GM19455 (cell line): Measurements from ENCODE around the gene MUCL3.
"Not testable (repeated sequence)": the region's sequence is repeated elsewhere in the genome, so short reads cannot be mapped to it uniquely, and the experiment has no call there.

Experiments
- ATAC-seq: cut with Tn5 transposase; IDR thresholded peaks from one replicate; pipeline ENCODE4 v1.9.1; 2021; ENCODE audit not compliant: unreplicated experiment

MUCL3 gene

GRCh38 chr6:30939473-30939872 lies 1.3 kb upstream of the MUCL3 start:
- ATAC-seq = no peak

- no peak for ATAC-seq
Observed at GRCh38 chr6:30942338-30943060, 1.7 kb downstream of the MUCL3 start.

- ATAC-seq = no peak
Observed at GRCh38 chr6:30944051-30944450, 3.3 kb downstream of the MUCL3 start.

GRCh38 chr6:30945281-30945680 lies 4.5 kb downstream of the MUCL3 start:
- ATAC-seq = no peak

GRCh38 chr6:30947231-30947630 lies 6.5 kb downstream of the MUCL3 start:
- no peak for ATAC-seq

- ATAC-seq = no peak
Observed at GRCh38 chr6:30948811-30949210, 8.0 kb downstream of the MUCL3 start.

- no peak for ATAC-seq
Observed at GRCh38 chr6:30951907-30952469, 11.2 kb downstream of the MUCL3 start.

GRCh38 chr6:30954631-30955366 lies 14.0 kb downstream of the MUCL3 start:
- ATAC-seq = no peak

- ATAC-seq = no peak
Observed at GRCh38 chr6:30955367-30956042, 14.7 kb downstream of the MUCL3 start.

- no peak for ATAC-seq
Observed at GRCh38 chr6:30957716-30958115, 16.9 kb downstream of the MUCL3 start.

GRCh38 chr6:30960907-30961673 lies 20.3 kb downstream of the MUCL3 start:
- no peak for ATAC-seq

- no peak for ATAC-seq
Observed at GRCh38 chr6:30962716-30963115, 21.9 kb downstream of the MUCL3 start.

- no peak for ATAC-seq
Observed at GRCh38 chr6:30963641-30964040, 22.9 kb downstream of the MUCL3 start.

- no peak for ATAC-seq
Observed at GRCh38 chr6:30964075-30964474, 23.3 kb downstream of the MUCL3 start.

GRCh38 chr6:30965140-30965601 lies 24.4 kb downstream of the MUCL3 start:
- no peak for ATAC-seq

- ATAC-seq = no peak
Observed at GRCh38 chr6:30966154-30966553, 25.4 kb downstream of the MUCL3 start.

- ATAC-seq = not testable (repeated sequence)
Observed at GRCh38 chr6:30969171-30969570, 28.4 kb downstream of the MUCL3 start.

GRCh38 chr6:30970946-30971345 lies 30.2 kb downstream of the MUCL3 start:
- ATAC-seq = no peak

GRCh38 chr6:30972816-30973215 lies 32.0 kb downstream of the MUCL3 start:
- ATAC-seq = no peak

- no peak for ATAC-seq
Observed at GRCh38 chr6:30974490-30975252, 33.9 kb downstream of the MUCL3 start.
